Subcutaneous abdominal adipose tissue (tissue), 5 donors: ENCODE data around the gene SRP68.
"Not testable (repeated sequence)": the region's sequence is repeated elsewhere in the genome, so short reads cannot be mapped to it uniquely, and the experiment has no call there.

Source experiments
- H3K27ac ChIP-seq: one replicate; pipeline ENCODE4 v1.7.0; 2013; ENCODE audit warnings: low read depth, mild to moderate bottlenecking, inconsistent platforms, low read length, moderate library complexity
- H3K27me3 ChIP-seq, 5 donors: one replicate each; pipeline ENCODE4 v1.7.0; 2013; ENCODE audit warnings: low read length in 5 of 5, inconsistent platforms in 1 of 5; ENCODE audit not compliant: control insufficient read depth in 5 of 5, insufficient read depth in 4 of 5
- H3K36me3 ChIP-seq, 5 donors: one replicate each; pipeline ENCODE4 v1.7.0; 2013; ENCODE audit warnings: low read length in 5 of 5; ENCODE audit not compliant: control insufficient read depth in 5 of 5, insufficient read depth in 5 of 5
- H3K4me1 ChIP-seq, 5 donors: one replicate each; pipeline ENCODE4 v1.7.0; 2013; ENCODE audit warnings: low read length in 5 of 5, mild to moderate bottlenecking in 3 of 5, moderate library complexity in 1 of 5; ENCODE audit not compliant: control insufficient read depth in 5 of 5, insufficient read depth in 5 of 5
- H3K4me3 ChIP-seq, 5 donors: one replicate each; pipeline ENCODE4 v1.7.0; 2013; ENCODE audit warnings: low read length in 5 of 5, low read depth in 1 of 5
- H3K9ac ChIP-seq, 5 donors: one replicate each; pipeline ENCODE4 v1.7.0; 2013; ENCODE audit warnings: low read length in 5 of 5, mild to moderate bottlenecking in 4 of 5, moderate library complexity in 3 of 5
- H3K9me3 ChIP-seq, 5 donors: one replicate each; pipeline ENCODE4 v1.7.0; 2013; ENCODE audit warnings: low read length in 5 of 5; ENCODE audit not compliant: control insufficient read depth in 5 of 5
- donor health status: healthy.
- donor health status: healthy.
- donor health status: healthy.
- donor health status: healthy.
- donor health status: healthy.

SRP68 gene

GRCh38 chr17:76083536-76084182 is 11.3 kb upstream of the SRP68 start:
- H3K9ac ChIP-seq: no peak overlapping the region
- H3K36me3 ChIP-seq: peaks cover 3 to 64% (median 61%) of the 10 kb centered on the region in 5 donors
- H3K27ac ChIP-seq: no peak overlapping the region
- peaks cover 9 to 18% (median 16%) of the 10 kb centered on the region in 5 donors for H3K27me3 ChIP-seq
- no peaks in the 10 kb centered on the region for H3K9me3 ChIP-seq
- H3K4me1 ChIP-seq: peaks cover 0 to 9% (median 3%) of the 10 kb centered on the region in 5 donors
- no peak overlapping the region for H3K4me3 ChIP-seq

- Histone ChIP-seq H3K9ac (no peak overlapping the region), H3K4me3 (no peak overlapping the region), H3K9me3 (no peaks in the 10 kb centered on the region), H3K36me3 (peaks cover 3 to 53% (median 50%) of the 10 kb centered on the region in 5 donors), H3K27ac (no peak overlapping the region), H3K4me1 (peaks cover 0 to 9% (median 3%) of the 10 kb centered on the region in 5 donors), H3K27me3 (peaks cover 11 to 25% (median 22%) of the 10 kb centered on the region in 5 donors)
Measured at GRCh38 chr17:76082326-76083251, 10.3 kb upstream of the SRP68 start.

GRCh38 chr17:76081295-76082210 is 9.2 kb upstream of the SRP68 start:
- no peak overlapping the region for H3K9ac ChIP-seq
- H3K27me3 ChIP-seq: peaks cover 20 to 36% (median 32%) of the 10 kb centered on the region in 5 donors
- no peaks in the 10 kb centered on the region for H3K9me3 ChIP-seq
- no peak overlapping the region for H3K4me3 ChIP-seq
- H3K36me3 ChIP-seq: peaks cover 3 to 43% (median 40%) of the 10 kb centered on the region in 5 donors
- H3K4me1 ChIP-seq: peaks cover 0 to 18% (median 7%) of the 10 kb centered on the region in 5 donors
- H3K27ac ChIP-seq: no peak overlapping the region

GRCh38 chr17:76080768-76081287 is 8.5 kb upstream of the SRP68 start:
- H3K27ac ChIP-seq: no peak overlapping the region
- H3K36me3 ChIP-seq: peaks cover 3 to 36% (median 33%) of the 10 kb centered on the region in 5 donors
- no peak overlapping the region for H3K4me3 ChIP-seq
- no peaks in the 10 kb centered on the region for H3K9me3 ChIP-seq
- no peak overlapping the region for H3K9ac ChIP-seq
- peaks cover 0 to 25% (median 14%) of the 10 kb centered on the region in 5 donors for H3K4me1 ChIP-seq
- H3K27me3 ChIP-seq: peaks cover 27 to 43% (median 39%) of the 10 kb centered on the region in 5 donors

- H3K27me3 ChIP-seq: peaks cover 34 to 50% (median 46%) of the 10 kb centered on the region in 5 donors
- peaks cover 3 to 29% (median 27%) of the 10 kb centered on the region in 5 donors for H3K36me3 ChIP-seq
- peaks cover 0 to 31% (median 21%) of the 10 kb centered on the region in 5 donors for H3K4me1 ChIP-seq
- H3K9me3 ChIP-seq: no peaks in the 10 kb centered on the region
- H3K9ac ChIP-seq: no peak overlapping the region
- no peak overlapping the region for H3K4me3 ChIP-seq
- H3K27ac ChIP-seq: no peak overlapping the region
Measured at GRCh38 chr17:76079956-76080767, 7.8 kb upstream of the SRP68 start.

- Histone ChIP-seq H3K4me3 (no peak overlapping the region), H3K36me3 (peaks cover under 1 to 23% (median 20%) of the 10 kb centered on the region in 5 donors), H3K9ac (no peak overlapping the region), H3K27ac (no peak overlapping the region), H3K9me3 (no peaks in the 10 kb centered on the region), H3K4me1 (peaks cover 0 to 38% (median 27%) of the 10 kb centered on the region in 5 donors), H3K27me3 (peaks cover 40 to 56% (median 51%) of the 10 kb centered on the region in 5 donors)
Measured at GRCh38 chr17:76079535-76079955, 7.2 kb upstream of the SRP68 start.

GRCh38 chr17:76078860-76079534 is 6.7 kb upstream of the SRP68 start, which contains the start of gene ZACN:
Gene ZACN, plus strand, starts transcription at chr17:76079182. Its CDS starts 83 bp downstream, at chr17:76079265.
- Histone ChIP-seq H3K27me3 (peaks cover 45 to 61% (median 57%) of the 10 kb centered on the region in 5 donors), H3K9ac (no peak within 1 kb of the TSS), H3K27ac (no peak within 1 kb of the TSS), H3K36me3 (peaks cover 0 to 18% (median 15%) of the 10 kb centered on the region in 5 donors), H3K4me3 (no peak within 1 kb of the TSS), H3K4me1 (peaks cover 0 to 42% (median 33%) of the 10 kb centered on the region in 5 donors), H3K9me3 (no peaks in the 10 kb centered on the region)

GRCh38 chr17:76078370-76078769 is 6.1 kb upstream of the SRP68 start:
- H3K9me3 ChIP-seq, H3K4me3 ChIP-seq, H3K9ac ChIP-seq, H3K27ac ChIP-seq: not testable (repeated sequence)
- H3K4me1 ChIP-seq: peaks cover 0 to 42% (median 33%) of the 10 kb centered on the region in 5 donors
- H3K36me3 ChIP-seq: peaks cover 0 to 11% (median 9%) of the 10 kb centered on the region in 5 donors
- H3K27me3 ChIP-seq: peaks cover 51 to 67% (median 61%) of the 10 kb centered on the region in 5 donors
